ENCODE measurements around the gene GNAO1. TPM values are rescaled to one million over a fixed set of nuclear protein-coding genes. Genes with fewer than 3 reads are reported as not detected.

Gene GNAO1
- total RNA-seq, 2 donors from 2014 or later: 6.1 to 23.6 TPM

DNA sequence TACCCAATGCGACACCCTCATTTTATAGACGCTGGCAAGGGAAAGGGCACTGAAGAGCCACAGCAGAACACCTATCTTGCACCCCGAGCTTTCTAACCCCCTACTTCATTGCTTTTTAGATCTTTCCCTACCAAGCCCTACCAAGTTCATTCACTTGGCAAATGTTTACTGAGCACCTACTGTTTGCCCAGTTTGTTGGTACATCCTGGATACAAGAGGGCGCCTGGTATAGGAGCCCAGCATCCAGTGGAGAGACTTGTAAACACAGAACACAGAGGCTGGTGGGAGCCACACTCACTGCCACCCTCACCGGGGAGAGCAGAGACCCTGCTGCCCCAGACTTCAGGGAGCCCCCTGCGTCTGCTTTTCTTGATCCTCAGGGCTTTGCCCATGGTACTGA, 112.6 kb downstream of the GNAO1 start:
- intact Hi-C loops (cut with DNase I): no loop called here
- Histone ChIP-seq H3K27ac (no peak overlapping the region), H3K9me3 (no peaks in the 10 kb centered on the region), H3K36me3 (no peaks in the 10 kb centered on the region), H3K4me3 (no peak overlapping the region), H3K4me1 (replicated peaks) (no peaks in the 10 kb centered on the region), H3K27me3 (replicated peaks; ENCODE audit: insufficient read depth) (no peaks in the 10 kb centered on the region)
- TF ChIP-seq POLR2A (IDR thresholded peaks at IDR 0.05) (no peak), POLR2AphosphoS5 (IDR thresholded peaks at IDR 0.05) (no peak)
- TF ChIP-seq, protein P1, sequence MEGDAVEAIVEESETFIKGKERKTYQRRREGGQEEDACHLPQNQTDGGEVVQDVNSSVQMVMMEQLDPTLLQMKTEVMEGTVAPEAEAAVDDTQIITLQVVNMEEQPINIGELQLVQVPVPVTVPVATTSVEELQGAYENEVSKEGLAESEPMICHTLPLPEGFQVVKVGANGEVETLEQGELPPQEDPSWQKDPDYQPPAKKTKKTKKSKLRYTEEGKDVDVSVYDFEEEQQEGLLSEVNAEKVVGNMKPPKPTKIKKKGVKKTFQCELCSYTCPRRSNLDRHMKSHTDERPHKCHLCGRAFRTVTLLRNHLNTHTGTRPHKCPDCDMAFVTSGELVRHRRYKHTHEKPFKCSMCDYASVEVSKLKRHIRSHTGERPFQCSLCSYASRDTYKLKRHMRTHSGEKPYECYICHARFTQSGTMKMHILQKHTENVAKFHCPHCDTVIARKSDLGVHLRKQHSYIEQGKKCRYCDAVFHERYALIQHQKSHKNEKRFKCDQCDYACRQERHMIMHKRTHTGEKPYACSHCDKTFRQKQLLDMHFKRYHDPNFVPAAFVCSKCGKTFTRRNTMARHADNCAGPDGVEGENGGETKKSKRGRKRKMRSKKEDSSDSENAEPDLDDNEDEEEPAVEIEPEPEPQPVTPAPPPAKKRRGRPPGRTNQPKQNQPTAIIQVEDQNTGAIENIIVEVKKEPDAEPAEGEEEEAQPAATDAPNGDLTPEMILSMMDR (IDR thresholded peaks at IDR 0.05): no peak
- WGBS: 78% methylated on average over 6 of the region's 6 CpGs
- no peak for DNase-seq (ENCODE audit: low spot score)

- H3K9me3 ChIP-seq: no peaks in the 10 kb centered on the region
- no peak overlapping the region for H3K4me3 ChIP-seq
- TF ChIP-seq POLR2AphosphoS5 (IDR thresholded peaks at IDR 0.05) (no peak), POLR2A (IDR thresholded peaks at IDR 0.05) (no peak)
- TF ChIP-seq, protein P1 (IDR thresholded peaks at IDR 0.05): no peak
- intact Hi-C loops (cut with DNase I): no loop called here
- WGBS: 65% methylated on average over 9 of the region's 9 CpGs
- H3K4me1 ChIP-seq (replicated peaks): no peaks in the 10 kb centered on the region
- no peaks in the 10 kb centered on the region for H3K27me3 ChIP-seq (replicated peaks; ENCODE audit: insufficient read depth)
- no peak overlapping the region for H3K27ac ChIP-seq
- no peak for DNase-seq (ENCODE audit: low spot score)
- H3K36me3 ChIP-seq: no peaks in the 10 kb centered on the region
These were observed 114.8 kb downstream of the GNAO1 start for GRCh38 chr16:56305956-56306565.

GRCh38 chr16:56306690-56307533, 115.6 kb downstream of the GNAO1 start:
- Histone ChIP-seq H3K27ac (no peak overlapping the region), H3K4me1 (replicated peaks) (no peaks in the 10 kb centered on the region), H3K36me3 (no peaks in the 10 kb centered on the region), H3K4me3 (no peak overlapping the region), H3K9me3 (no peaks in the 10 kb centered on the region), H3K27me3 (replicated peaks; ENCODE audit: insufficient read depth) (no peaks in the 10 kb centered on the region)
- WGBS: 74% methylated on average over 16 of the region's 16 CpGs
- DNase-seq (ENCODE audit: low spot score): no peak
- TF ChIP-seq, protein P1 (IDR thresholded peaks at IDR 0.05): no peak
- no peak for TF ChIP-seq POLR2A (IDR thresholded peaks at IDR 0.05)
- TF ChIP-seq POLR2AphosphoS5 (IDR thresholded peaks at IDR 0.05): no peak
- intact Hi-C loops (cut with DNase I): no loop called here

DNA sequence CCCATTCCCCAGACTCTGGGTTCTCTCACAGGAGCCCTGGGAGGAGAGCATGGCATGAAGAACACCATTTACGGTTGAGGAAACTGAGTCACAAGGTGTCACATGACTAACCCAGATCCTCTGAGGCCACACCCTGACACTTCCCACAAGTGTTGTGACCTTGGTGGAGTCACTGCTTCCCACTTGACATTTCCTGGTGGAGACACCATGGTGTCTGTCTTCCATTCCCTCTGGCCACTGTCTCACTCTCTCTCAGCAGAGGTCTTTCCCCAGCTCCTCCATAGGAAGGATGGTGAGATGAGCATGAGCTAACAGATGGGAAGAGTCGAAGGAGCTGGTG, 116.2 kb downstream of the GNAO1 start:
- H3K36me3 ChIP-seq: no peaks in the 10 kb centered on the region
- no peak for DNase-seq (ENCODE audit: low spot score)
- H3K4me3 ChIP-seq: no peak overlapping the region
- H3K27ac ChIP-seq: no peak overlapping the region
- no peak for TF ChIP-seq POLR2AphosphoS5 (IDR thresholded peaks at IDR 0.05)
- no peak for TF ChIP-seq POLR2A (IDR thresholded peaks at IDR 0.05)
- TF ChIP-seq, protein P1 (IDR thresholded peaks at IDR 0.05): no peak
- H3K9me3 ChIP-seq: no peaks in the 10 kb centered on the region
- H3K27me3 ChIP-seq (replicated peaks; ENCODE audit: insufficient read depth): no peaks in the 10 kb centered on the region
- H3K4me1 ChIP-seq (replicated peaks): no peaks in the 10 kb centered on the region
- intact Hi-C loops (cut with DNase I): no loop called here
- 91% methylated on average over 2 of the region's 2 CpGs for WGBS

DNA sequence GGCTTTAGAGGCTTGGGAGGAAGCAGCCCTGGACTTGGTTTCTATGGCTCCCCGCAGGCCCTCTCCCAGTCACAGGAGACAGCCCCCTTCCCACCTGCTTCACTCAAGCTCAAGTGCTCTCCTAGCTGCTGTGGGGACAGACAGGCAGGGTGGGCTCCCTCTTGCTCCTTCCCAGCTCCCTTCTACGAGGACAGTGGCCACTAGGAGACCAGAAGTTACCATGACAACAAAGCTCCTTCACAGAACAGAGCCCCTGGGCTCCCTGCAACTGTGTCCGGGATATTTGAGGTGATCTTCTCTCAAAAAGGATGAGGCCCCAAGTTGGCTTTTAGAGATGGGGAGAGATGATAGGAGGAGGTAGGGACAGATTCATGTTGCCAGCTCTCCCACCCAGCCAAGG, 117.7 kb downstream of the GNAO1 start:
- no peaks in the 10 kb centered on the region for H3K4me1 ChIP-seq (replicated peaks)
- 75% methylated on average over 3 of the region's 3 CpGs for WGBS
- TF ChIP-seq POLR2AphosphoS5 (IDR thresholded peaks at IDR 0.05): no peak
- no peaks in the 10 kb centered on the region for H3K9me3 ChIP-seq
- no peak overlapping the region for H3K27ac ChIP-seq
- intact Hi-C loops (cut with DNase I): no loop called here
- no peaks in the 10 kb centered on the region for H3K36me3 ChIP-seq
- H3K4me3 ChIP-seq: no peak overlapping the region
- DNase-seq (ENCODE audit: low spot score): no peak
- no peaks in the 10 kb centered on the region for H3K27me3 ChIP-seq (replicated peaks; ENCODE audit: insufficient read depth)
